SK-N-SH (cell line): ENCODE results near the gene NPAS3. TPM values are rescaled to one million over a fixed set of nuclear protein-coding genes. Genes with fewer than 3 reads are reported as not detected.
A peak's percentile ranks its signal among the peaks of the same experiment; 100 is the strongest.

Experiments used
- CTCF ChIA-PET: fragments of 300-600, 350-600 bp; formaldehyde crosslinking; extraction: SDS; loops from one replicate; lab custom pipeline; 2021; lab: Yijun Ruan, JAX
- POLR2A ChIA-PET: fragments of 350-600 bp; sonication (Branson Sonifier 250); formaldehyde crosslinking; extraction: SDS; loops from one replicate; lab custom pipeline; 2020; ENCODE audit warnings: antibody characterized with exemption, inconsistent platforms; lab: Yijun Ruan, JAX
- DNase-seq: peaks from one replicate; pipeline ENCODE4 v3.0.0; 2012
- H2AFZ ChIP-seq: fragments of 200-600 bp; sonication (generic); 2 replicates; pipeline ENCODE4 v1.8.1; 2016; ENCODE audit warnings: antibody characterized with exemption, mild to moderate bottlenecking, low read depth
- H3F3A ChIP-seq: fragments of 200-600 bp; sonication (generic); replicated peaks from 2 replicates; pipeline ENCODE3; 2016; ENCODE audit warnings: antibody characterized with exemption, mild to moderate bottlenecking; ENCODE audit not compliant: insufficient read depth
- H3K27ac ChIP-seq, 2 experiments: fragments of 200-500 bp in 1 of 2; fragments of 200-600 bp in 1 of 2; sonication (Bioruptor generic) in 1 of 2; sonication (generic), shearing (Covaris generic) in 1 of 2; 2 replicates each; pipeline versions ENCODE4 v1.5.1 to v1.6.1; 2014 to 2016; ENCODE audit warnings: low read depth in 2 of 2, inconsistent platforms in 1 of 2, low read length in 1 of 2, mild to moderate bottlenecking in 1 of 2, mixed read lengths in 1 of 2
- H3K27me3 ChIP-seq: fragments of 200-600 bp; sonication (generic), shearing (Covaris generic); 2 replicates; pipeline ENCODE4 v1.6.1; 2016; ENCODE audit warnings: mixed run types; ENCODE audit not compliant: insufficient read depth
- H3K36me3 ChIP-seq, 2 experiments: fragments of 200-500 bp in 1 of 2; fragments of 200-600 bp in 1 of 2; sonication (Bioruptor generic) in 1 of 2; sonication (generic) in 1 of 2; replicated peaks in 1 of 2; 2 replicates each; pipeline versions ENCODE3 to v1.5.1; 2014 to 2016; ENCODE audit warnings: low read length in 1 of 2, mild to moderate bottlenecking in 1 of 2; ENCODE audit not compliant: insufficient read depth in 2 of 2, control insufficient read depth in 1 of 2
- H3K4me1 ChIP-seq, 2 experiments: fragments of 200-500 bp in 1 of 2; fragments of 200-600 bp in 1 of 2; sonication (Bioruptor generic) in 1 of 2; sonication (generic), shearing (Covaris generic) in 1 of 2; 2 replicates each; pipeline versions ENCODE4 v1.5.1 to v1.6.1; 2014 to 2016; ENCODE audit warnings: low read depth in 1 of 2, low read length in 1 of 2, mixed run types in 1 of 2; ENCODE audit not compliant: insufficient read depth in 2 of 2, control insufficient read depth in 1 of 2
- H3K4me2 ChIP-seq: fragments of 200-600 bp; sonication (generic), shearing (Covaris generic); 2 replicates; pipeline ENCODE4 v1.6.1; 2017; ENCODE audit warnings: mixed run types
- H3K4me3 ChIP-seq, 2 experiments: fragments of 200-500 bp in 1 of 2; fragments of 200-600 bp in 1 of 2; sonication (Bioruptor generic) in 1 of 2; sonication (generic), shearing (Covaris generic) in 1 of 2; 2 replicates each; pipeline versions ENCODE4 v1.5.1 to v1.8.1; 2014 to 2016; ENCODE audit warnings: low read depth in 2 of 2, inconsistent platforms in 1 of 2, low read length in 1 of 2, mild to moderate bottlenecking in 1 of 2, mixed read lengths in 1 of 2, moderate library complexity in 1 of 2
- H3K79me2 ChIP-seq: fragments of 200-600 bp; sonication (generic); 2 replicates; pipeline ENCODE4 v1.8.1; 2017; ENCODE audit warnings: mild to moderate bottlenecking; ENCODE audit not compliant: insufficient read depth
- H3K9ac ChIP-seq: fragments of 200-600 bp; sonication (generic); 2 replicates; pipeline ENCODE4 v1.6.1; 2017; ENCODE audit warnings: mixed run types
- H3K9me2 ChIP-seq: fragments of 200-600 bp; sonication (generic); 2 replicates; pipeline ENCODE4 v1.6.1; 2017; ENCODE audit warnings: mixed run types
- H3K9me3 ChIP-seq: fragments of 200-600 bp; sonication (generic); 2 replicates; pipeline ENCODE4 v1.6.1; 2017; ENCODE audit warnings: mixed run types, mild to moderate bottlenecking, moderate library complexity
- H4K20me1 ChIP-seq: fragments of 200-600 bp; sonication (generic); 2 replicates; pipeline ENCODE4 v1.6.1; 2017; ENCODE audit warnings: mild to moderate bottlenecking, mixed run types; ENCODE audit not compliant: insufficient read depth
- ELF1 ChIP-seq: IDR thresholded peaks from 2 replicates; pipeline ENCODE4 v1.4.0; 2012
- EZH2phosphoT487 ChIP-seq: fragments of 200-600 bp; sonication (generic); IDR thresholded peaks from 2 replicates; pipeline ENCODE4 v1.6.1; 2017; ENCODE audit warnings: low read depth, mixed run types, mild to moderate bottlenecking, antibody characterized with exemption, moderate library complexity, borderline replicate concordance
- FOXJ3 ChIP-seq: sonication (generic); formaldehyde crosslinking; IDR thresholded peaks from 2 replicates; pipeline ENCODE4 v1.5.1; 2020; ENCODE audit warnings: mild to moderate bottlenecking, missing genetic modification reagents
- GABPA ChIP-seq: IDR thresholded peaks from 2 replicates; pipeline ENCODE4 v1.4.0; 2012; ENCODE audit warnings: low read depth, mild to moderate bottlenecking
- JUND ChIP-seq: IDR thresholded peaks from 2 replicates; pipeline ENCODE4 v1.4.0; 2012
- MEF2A ChIP-seq: IDR thresholded peaks from 2 replicates; pipeline ENCODE4 v1.4.0; 2012; ENCODE audit warnings: low read depth, borderline replicate concordance
- NFIC ChIP-seq: IDR thresholded peaks from 2 replicates; pipeline ENCODE4 v1.4.0; 2012; ENCODE audit warnings: borderline replicate concordance
- NRF1 ChIP-seq: IDR thresholded peaks from 2 replicates; pipeline ENCODE4 v1.6.1; 2012; ENCODE audit warnings: low read depth, mild to moderate bottlenecking, low read length
- POLR2AphosphoS5 ChIP-seq: IDR thresholded peaks from 2 replicates; pipeline ENCODE4 v1.6.1; 2012; ENCODE audit warnings: low read depth, low read length
- RAD21 ChIP-seq: IDR thresholded peaks from 2 replicates; pipeline ENCODE4 v1.6.1; 2012; ENCODE audit warnings: mild to moderate bottlenecking, low read length
- RCOR1 ChIP-seq: fragments of 150-350 bp; IDR thresholded peaks from 2 replicates; pipeline ENCODE4 v1.6.1; 2017; ENCODE audit warnings: antibody characterized with exemption, low read length
- RXRA ChIP-seq: IDR thresholded peaks from 2 replicates; pipeline ENCODE4 v1.4.0; 2012; ENCODE audit warnings: low read depth, mild to moderate bottlenecking, borderline replicate concordance
- SIN3A ChIP-seq: IDR thresholded peaks from 2 replicates; pipeline ENCODE4 v1.6.1; 2012; ENCODE audit warnings: low read depth, mild to moderate bottlenecking, low read length, moderate library complexity, borderline replicate concordance
- TEAD4 ChIP-seq: IDR thresholded peaks from 2 replicates; pipeline ENCODE4 v1.4.0; 2012; ENCODE audit warnings: mild to moderate bottlenecking, borderline replicate concordance; ENCODE audit not compliant: insufficient read depth
- WGBS: methylation state at CpG from one replicate; pipeline ENCODE4 v1.1.6; 2017; ENCODE audit warnings: low lambda C conversion rate; 5-methylcytosine and 5-hydroxymethylcytosine counted together
- polyA plus RNA-seq, 3 experiments: library from polyadenylated mRNA; depleted of rRNA; stranded (reverse); fragments of >200 nt; gene quantifications; 2 replicates each; pipeline ENCODE4 v1.2.3, GENCODE V29; 2012
- TF ChIP-seq, protein P1 (sequence below): IDR thresholded peaks from 2 replicates; pipeline ENCODE4; 2012
- TF ChIP-seq, protein P2 (sequence below): IDR thresholded peaks from 2 replicates; pipeline ENCODE4 v1.4.0; 2012; ENCODE audit warnings: low read depth, borderline replicate concordance
- TF ChIP-seq, protein P3 (sequence below): IDR thresholded peaks from 2 replicates; pipeline ENCODE4 v1.4.0; 2012; ENCODE audit warnings: low read depth
- TF ChIP-seq, protein P4 (sequence below): IDR thresholded peaks from 2 replicates; pipeline ENCODE4 v1.6.1; 2012; ENCODE audit warnings: mild to moderate bottlenecking, low read depth, low read length, moderate library complexity
- TF ChIP-seq, protein P5 (sequence below): fragments of 150-350 bp; IDR thresholded peaks from 2 replicates; pipeline ENCODE4 v1.6.1; 2016; ENCODE audit warnings: mild to moderate bottlenecking, low read depth, low read length

The NPAS3 gene
- polyA plus RNA-seq, 1 of the 3 experiments (the other 2 are of a cell fraction) = 4.3 TPM

DNA sequence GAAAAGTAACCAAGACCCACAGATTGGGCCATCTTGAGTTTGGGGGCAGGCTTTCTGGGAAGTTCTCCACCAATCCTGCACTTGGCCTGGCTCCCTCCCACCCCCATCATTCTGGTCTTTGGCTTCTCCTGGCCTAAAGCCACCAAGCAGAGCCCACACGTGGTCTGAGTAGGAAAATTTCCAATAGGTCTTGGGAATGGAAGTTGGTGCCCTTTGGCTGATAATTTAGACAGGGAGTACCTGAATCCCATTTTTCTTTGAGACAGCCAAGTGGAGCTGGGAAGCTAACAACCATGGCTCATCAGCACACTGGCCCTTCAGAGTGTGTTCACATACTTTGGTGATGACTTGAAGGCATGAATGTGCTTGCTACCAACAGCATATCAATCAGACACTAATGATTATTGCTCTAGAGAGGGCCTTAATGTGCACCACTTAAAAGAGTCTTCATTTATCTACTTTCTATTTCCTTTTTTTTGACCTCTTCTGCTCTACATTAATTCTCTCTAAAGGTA lies 856.2 kb downstream of the NPAS3 start:
- no peaks in the 10 kb centered on the region for H3K36me3 ChIP-seq
- no peak overlapping the region for H3K9ac ChIP-seq
- no peaks in the 10 kb centered on the region for H3K9me3 ChIP-seq
- no peak for DNase-seq
- H3K4me1 ChIP-seq = peaks cover 7 to 18% of the 10 kb centered on the region in 2 experiments; a peak in 3 of 4 replicates
- TF ChIP-seq, protein P1, sequence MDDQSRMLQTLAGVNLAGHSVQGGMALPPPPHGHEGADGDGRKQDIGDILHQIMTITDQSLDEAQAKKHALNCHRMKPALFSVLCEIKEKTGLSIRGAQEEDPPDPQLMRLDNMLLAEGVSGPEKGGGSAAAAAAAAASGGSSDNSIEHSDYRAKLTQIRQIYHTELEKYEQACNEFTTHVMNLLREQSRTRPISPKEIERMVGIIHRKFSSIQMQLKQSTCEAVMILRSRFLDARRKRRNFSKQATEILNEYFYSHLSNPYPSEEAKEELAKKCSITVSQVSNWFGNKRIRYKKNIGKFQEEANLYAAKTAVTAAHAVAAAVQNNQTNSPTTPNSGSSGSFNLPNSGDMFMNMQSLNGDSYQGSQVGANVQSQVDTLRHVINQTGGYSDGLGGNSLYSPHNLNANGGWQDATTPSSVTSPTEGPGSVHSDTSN = peak; percentile 14; the same call in 1 of the 2 replicates
- TF ChIP-seq RXRA = no peak
- H4K20me1 ChIP-seq = no peaks in the 10 kb centered on the region
- no peak overlapping the region for H2AFZ ChIP-seq
- H3K27ac ChIP-seq = no peak overlapping the region
- no peaks in the 10 kb centered on the region for H3K27me3 ChIP-seq
- ChIA-PET CTCF (interaction anchor here (1.4 to 5.2 kb wide), 2 partner anchors 320 to 1083 kb away, joined by 3 to 143 read pairs; no protein-coding TSS in a partner anchor), POLR2A (interaction anchor here (0.7 kb wide), 1 partner anchor 855 kb away, joined by 4 read pairs; no protein-coding TSS in a partner anchor)
- WGBS = 69% methylated on average over 1 of the region's 1 CpG
- no peaks in the 10 kb centered on the region for H3K79me2 ChIP-seq
- H3K9me2 ChIP-seq = no peaks in the 10 kb centered on the region
- H3K4me3 ChIP-seq = no peak overlapping the region
- H3K4me2 ChIP-seq = 0 out of 2 replicates have a peak overlapping the region, but pooled peaks have one; percentile 15
- no peaks in the 10 kb centered on the region for H3F3A ChIP-seq

DNA sequence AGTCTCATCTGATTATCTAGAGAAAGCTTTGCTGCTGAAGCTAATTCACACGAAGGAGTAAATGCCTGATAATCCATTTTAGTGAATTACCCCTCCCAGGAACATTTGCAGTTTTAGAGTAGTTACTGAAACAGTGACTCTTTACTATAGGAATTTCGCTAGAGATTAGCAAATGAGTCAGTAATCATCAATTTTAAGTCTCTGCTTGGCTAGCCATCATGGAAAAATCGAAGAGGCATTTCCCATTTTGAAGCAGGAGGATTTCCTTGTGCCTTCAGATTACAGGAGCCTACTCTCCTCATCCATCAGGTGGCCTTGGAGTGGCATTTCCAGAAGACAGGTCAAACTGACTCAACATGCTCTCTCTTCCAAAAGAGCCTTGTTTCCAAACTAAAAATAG lies 857.7 kb downstream of the NPAS3 start:
- Histone ChIP-seq H3K79me2 (no peaks in the 10 kb centered on the region), H3K27me3 (no peaks in the 10 kb centered on the region), H4K20me1 (no peaks in the 10 kb centered on the region), H3K4me1 (peaks cover 7 to 18% of the 10 kb centered on the region in 2 experiments; a peak in 3 of 4 replicates), H3K9me2 (no peaks in the 10 kb centered on the region), H3K27ac (peak overlapping the region in 1 of 2 experiments; percentile 37; a peak in 2 of 4 replicates), H3K4me3 (no peak overlapping the region), H3K9ac (no peak overlapping the region), H3K4me2 (no peak overlapping the region), H3K9me3 (no peaks in the 10 kb centered on the region), H3K36me3 (no peaks in the 10 kb centered on the region), H2AFZ (no peak overlapping the region), H3F3A (no peaks in the 10 kb centered on the region)
- 44% methylated on average over 3 of the region's 3 CpGs for WGBS
- DNase-seq = no peak
- POLR2A ChIA-PET = no interaction called here
- CTCF ChIA-PET = interaction anchor here (1.4 kb wide), 1 partner anchor 432 kb away, joined by 3 read pairs; no protein-coding TSS in a partner anchor
- TF ChIP-seq NFIC = peak; percentile 22; the same call in 1 of the 2 replicates
- no peak for TF ChIP-seq EZH2phosphoT487
- TF ChIP-seq MEF2A = no peak
- TF ChIP-seq FOXJ3 (CRISPR knock-in tag) = no peak
- TF ChIP-seq POLR2AphosphoS5 = no peak
- no peak for TF ChIP-seq TEAD4
- TF ChIP-seq GABPA = no peak
- TF ChIP-seq, protein P2, sequence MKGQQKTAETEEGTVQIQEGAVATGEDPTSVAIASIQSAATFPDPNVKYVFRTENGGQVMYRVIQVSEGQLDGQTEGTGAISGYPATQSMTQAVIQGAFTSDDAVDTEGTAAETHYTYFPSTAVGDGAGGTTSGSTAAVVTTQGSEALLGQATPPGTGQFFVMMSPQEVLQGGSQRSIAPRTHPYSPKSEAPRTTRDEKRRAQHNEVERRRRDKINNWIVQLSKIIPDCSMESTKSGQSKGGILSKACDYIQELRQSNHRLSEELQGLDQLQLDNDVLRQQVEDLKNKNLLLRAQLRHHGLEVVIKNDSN = no peak
- TF ChIP-seq, protein P3, sequence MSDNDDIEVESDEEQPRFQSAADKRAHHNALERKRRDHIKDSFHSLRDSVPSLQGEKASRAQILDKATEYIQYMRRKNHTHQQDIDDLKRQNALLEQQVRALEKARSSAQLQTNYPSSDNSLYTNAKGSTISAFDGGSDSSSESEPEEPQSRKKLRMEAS = no peak
- TF ChIP-seq ELF1 = no peak
- no peak for TF ChIP-seq RAD21
- TF ChIP-seq JUND = peak; percentile 53
- no peak for TF ChIP-seq SIN3A
- TF ChIP-seq NRF1 = no peak
- TF ChIP-seq, protein P1 = peak; percentile 46; the same call in 1 of the 2 replicates
- TF ChIP-seq, protein P4, sequence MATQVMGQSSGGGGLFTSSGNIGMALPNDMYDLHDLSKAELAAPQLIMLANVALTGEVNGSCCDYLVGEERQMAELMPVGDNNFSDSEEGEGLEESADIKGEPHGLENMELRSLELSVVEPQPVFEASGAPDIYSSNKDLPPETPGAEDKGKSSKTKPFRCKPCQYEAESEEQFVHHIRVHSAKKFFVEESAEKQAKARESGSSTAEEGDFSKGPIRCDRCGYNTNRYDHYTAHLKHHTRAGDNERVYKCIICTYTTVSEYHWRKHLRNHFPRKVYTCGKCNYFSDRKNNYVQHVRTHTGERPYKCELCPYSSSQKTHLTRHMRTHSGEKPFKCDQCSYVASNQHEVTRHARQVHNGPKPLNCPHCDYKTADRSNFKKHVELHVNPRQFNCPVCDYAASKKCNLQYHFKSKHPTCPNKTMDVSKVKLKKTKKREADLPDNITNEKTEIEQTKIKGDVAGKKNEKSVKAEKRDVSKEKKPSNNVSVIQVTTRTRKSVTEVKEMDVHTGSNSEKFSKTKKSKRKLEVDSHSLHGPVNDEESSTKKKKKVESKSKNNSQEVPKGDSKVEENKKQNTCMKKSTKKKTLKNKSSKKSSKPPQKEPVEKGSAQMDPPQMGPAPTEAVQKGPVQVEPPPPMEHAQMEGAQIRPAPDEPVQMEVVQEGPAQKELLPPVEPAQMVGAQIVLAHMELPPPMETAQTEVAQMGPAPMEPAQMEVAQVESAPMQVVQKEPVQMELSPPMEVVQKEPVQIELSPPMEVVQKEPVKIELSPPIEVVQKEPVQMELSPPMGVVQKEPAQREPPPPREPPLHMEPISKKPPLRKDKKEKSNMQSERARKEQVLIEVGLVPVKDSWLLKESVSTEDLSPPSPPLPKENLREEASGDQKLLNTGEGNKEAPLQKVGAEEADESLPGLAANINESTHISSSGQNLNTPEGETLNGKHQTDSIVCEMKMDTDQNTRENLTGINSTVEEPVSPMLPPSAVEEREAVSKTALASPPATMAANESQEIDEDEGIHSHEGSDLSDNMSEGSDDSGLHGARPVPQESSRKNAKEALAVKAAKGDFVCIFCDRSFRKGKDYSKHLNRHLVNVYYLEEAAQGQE = no peak
- no peak for TF ChIP-seq RCOR1
- TF ChIP-seq, protein P5, sequence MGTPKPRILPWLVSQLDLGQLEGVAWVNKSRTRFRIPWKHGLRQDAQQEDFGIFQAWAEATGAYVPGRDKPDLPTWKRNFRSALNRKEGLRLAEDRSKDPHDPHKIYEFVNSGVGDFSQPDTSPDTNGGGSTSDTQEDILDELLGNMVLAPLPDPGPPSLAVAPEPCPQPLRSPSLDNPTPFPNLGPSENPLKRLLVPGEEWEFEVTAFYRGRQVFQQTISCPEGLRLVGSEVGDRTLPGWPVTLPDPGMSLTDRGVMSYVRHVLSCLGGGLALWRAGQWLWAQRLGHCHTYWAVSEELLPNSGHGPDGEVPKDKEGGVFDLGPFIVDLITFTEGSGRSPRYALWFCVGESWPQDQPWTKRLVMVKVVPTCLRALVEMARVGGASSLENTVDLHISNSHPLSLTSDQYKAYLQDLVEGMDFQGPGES = no peak
